ENCODE results near the gene PPIE. TPM values are rescaled to one million over a fixed set of nuclear protein-coding genes. Genes with fewer than 3 reads are reported as not detected.
"Not testable (repeated sequence)": the region's sequence is repeated elsewhere in the genome, so short reads cannot be mapped to it uniquely, and the experiment has no call there.

Gene PPIE
- total RNA-seq, 2 donors from 2014 or later = 22.6 to 23.4 TPM

DNA sequence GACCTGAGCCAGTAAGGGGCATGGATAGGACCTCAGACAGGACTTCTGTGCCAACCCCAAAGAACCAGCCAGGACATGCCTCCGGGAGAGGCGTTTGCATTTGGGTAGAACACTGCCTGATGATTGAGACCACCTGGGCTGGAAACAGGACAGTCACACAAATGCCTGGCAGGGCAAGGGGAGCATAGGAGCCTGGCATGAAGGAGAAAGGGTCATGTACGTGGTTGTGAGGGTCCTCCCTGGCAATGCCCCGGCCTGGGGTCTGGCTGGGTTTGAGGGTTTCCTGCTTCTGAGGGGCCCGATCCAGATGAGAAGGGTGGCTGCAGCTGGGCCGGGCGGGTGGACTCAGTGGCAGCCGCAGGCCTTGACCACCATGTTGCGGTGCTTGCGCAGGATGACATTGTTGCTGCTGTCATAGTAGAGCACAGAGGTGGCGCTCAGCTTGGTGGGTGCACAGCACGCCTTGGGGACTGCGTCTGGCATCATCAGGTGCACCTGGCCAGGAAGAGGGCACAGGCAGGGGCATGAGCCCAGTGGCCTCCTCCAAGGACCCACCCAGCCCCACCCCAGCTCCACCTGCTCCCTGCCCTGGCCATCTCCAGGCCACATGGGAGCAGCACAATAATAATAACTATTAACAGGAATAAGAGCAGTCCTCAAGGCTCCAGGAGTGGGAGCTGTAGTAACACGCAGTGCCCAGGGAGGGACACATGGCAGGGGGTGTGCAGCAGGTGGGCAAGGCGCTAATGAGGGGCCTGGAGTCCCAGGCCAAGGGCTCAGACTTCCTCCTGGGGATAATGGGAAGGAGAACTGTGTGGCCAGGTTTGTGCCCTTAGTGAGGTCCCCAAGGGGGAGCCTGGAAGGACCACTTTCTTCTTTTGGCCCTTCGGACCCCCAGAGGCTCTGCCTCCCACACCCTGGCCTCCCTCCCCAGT lies 21.7 kb downstream of the PPIE start:
- Histone ChIP-seq H3K36me3 (peaks cover 23% of the 10 kb centered on the region), H3K4me1 (no peaks in the 10 kb centered on the region), H3K4me3 (no peak overlapping the region), H3K27ac (no peak overlapping the region), H3K9me3 (no peaks in the 10 kb centered on the region), H3K27me3 (no peaks in the 10 kb centered on the region)
- no peak for DNase-seq (ENCODE audit: low spot score)
- TF ChIP-seq, protein P1, sequence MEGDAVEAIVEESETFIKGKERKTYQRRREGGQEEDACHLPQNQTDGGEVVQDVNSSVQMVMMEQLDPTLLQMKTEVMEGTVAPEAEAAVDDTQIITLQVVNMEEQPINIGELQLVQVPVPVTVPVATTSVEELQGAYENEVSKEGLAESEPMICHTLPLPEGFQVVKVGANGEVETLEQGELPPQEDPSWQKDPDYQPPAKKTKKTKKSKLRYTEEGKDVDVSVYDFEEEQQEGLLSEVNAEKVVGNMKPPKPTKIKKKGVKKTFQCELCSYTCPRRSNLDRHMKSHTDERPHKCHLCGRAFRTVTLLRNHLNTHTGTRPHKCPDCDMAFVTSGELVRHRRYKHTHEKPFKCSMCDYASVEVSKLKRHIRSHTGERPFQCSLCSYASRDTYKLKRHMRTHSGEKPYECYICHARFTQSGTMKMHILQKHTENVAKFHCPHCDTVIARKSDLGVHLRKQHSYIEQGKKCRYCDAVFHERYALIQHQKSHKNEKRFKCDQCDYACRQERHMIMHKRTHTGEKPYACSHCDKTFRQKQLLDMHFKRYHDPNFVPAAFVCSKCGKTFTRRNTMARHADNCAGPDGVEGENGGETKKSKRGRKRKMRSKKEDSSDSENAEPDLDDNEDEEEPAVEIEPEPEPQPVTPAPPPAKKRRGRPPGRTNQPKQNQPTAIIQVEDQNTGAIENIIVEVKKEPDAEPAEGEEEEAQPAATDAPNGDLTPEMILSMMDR (IDR thresholded peaks at IDR 0.05) = no peak

DNA sequence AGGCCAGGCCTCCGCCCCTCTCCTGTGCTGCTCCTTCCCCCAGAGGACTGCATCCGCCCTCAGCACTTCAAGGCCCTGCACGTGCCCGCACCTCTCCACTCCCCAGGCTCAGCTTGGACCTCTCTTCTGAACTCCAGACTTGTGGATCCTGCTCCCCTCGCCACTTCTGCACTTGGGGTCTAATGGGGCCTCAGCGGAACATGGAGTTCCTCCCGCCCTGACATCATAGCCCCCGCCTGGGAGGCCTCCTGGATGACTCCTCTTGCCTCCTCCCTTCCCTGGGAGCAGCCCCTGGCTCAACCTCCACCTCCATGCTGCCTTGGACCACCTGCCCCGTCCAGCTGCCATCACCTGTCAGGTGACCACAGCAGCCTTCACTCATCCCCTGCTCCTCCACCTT lies 22.3 kb downstream of the PPIE start:
- H3K4me3 ChIP-seq = no peak overlapping the region
- no peaks in the 10 kb centered on the region for H3K4me1 ChIP-seq
- H3K36me3 ChIP-seq = peaks cover 16% of the 10 kb centered on the region
- H3K27me3 ChIP-seq = no peaks in the 10 kb centered on the region
- no peaks in the 10 kb centered on the region for H3K9me3 ChIP-seq
- TF ChIP-seq, protein P1 (IDR thresholded peaks at IDR 0.05) = no peak
- no peak overlapping the region for H3K27ac ChIP-seq
- no peak for DNase-seq (ENCODE audit: low spot score)

DNA sequence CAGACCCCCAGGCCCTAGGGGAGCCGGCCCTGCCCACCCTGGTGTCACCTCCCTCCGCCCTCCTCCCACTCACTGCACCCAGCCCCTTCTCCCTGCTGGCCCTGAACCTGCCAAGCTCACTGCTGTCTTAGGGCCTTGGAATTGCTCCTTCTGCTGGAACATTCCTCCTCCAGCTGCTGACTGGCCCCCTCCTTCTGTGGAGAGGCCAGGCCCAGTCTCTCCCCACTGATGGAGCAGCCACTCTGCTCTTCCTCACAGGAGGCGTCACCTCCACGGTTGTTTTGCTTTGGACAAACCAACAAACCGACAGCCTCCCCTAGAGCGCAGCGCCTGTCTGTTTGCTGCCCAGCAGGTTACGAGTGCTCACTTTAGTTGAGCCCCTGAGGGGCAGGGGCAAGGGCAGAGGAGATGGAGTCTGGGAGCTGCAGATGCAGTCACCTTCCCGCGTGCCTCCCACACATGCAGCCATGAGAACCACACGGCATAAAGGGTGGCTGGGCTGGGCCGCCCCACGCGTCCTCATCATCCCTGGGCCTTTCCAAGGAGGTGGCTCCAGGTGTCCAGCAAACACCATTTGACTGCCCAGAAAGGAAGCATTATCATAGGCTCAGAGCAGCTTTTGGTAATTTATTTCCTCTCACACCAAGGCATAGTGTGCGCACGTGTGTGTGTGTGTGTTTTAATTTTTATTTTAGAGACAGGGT lies 23.0 kb downstream of the PPIE start:
- Histone ChIP-seq H3K4me1 (no peaks in the 10 kb centered on the region), H3K36me3 (peaks cover 14% of the 10 kb centered on the region), H3K4me3 (no peak overlapping the region), H3K9me3 (no peaks in the 10 kb centered on the region), H3K27ac (no peak overlapping the region), H3K27me3 (no peaks in the 10 kb centered on the region)
- no peak for DNase-seq (ENCODE audit: low spot score)
- TF ChIP-seq, protein P1 (IDR thresholded peaks at IDR 0.05) = no peak

DNA sequence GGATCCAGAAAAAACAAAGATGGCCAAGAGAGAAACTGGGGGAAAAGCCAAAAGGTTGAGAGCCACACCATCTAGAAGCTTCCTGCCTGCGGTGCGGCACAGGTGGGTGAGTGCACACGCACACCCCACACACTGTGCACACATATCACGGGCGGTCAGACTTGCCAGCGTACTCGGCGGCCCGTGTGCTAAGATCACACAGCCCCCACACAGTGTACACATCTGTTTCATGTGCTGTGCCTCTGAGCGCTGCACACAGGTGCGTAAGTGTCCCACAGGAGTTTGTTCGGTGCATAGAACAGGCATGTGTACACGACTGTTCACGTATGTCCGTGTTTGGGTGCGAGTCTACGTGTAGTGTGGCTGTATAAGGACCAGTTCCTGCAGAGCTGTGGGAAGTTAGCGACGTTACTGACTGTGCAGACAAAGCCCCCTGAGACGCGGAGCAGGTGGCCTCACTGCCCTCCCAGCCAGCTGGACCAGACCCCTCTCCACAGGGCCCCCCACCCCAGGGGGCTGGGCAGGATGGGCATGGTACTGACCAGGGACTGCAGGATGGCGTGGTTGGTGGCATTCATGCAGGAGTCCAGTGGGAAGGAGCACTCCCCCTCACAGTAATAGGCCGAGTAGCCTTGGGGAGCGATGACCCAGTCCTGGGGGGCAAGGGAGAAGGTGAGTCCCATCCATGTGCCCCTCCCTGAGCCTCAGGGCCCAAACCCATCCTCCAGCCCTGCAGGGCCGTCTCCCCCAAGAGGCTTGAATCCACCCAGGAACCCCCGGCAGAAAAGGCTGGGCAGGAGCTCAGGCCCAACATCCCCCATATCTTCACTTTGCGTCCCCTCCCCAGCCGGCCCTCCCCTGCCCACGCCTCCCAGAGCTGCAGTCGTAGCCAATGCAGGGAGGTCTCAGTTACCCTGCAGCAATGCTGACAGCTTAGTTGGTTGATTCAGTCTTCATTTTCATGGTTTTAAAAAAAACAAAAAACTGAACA lies 24.2 kb downstream of the PPIE start:
- TF ChIP-seq, protein P1 (IDR thresholded peaks at IDR 0.05) = no peak
- H3K4me3 ChIP-seq = no peak overlapping the region
- no peaks in the 10 kb centered on the region for H3K4me1 ChIP-seq
- H3K9me3 ChIP-seq = no peaks in the 10 kb centered on the region
- no peak overlapping the region for H3K27ac ChIP-seq
- DNase-seq (ENCODE audit: low spot score) = no peak
- H3K27me3 ChIP-seq = no peaks in the 10 kb centered on the region
- H3K36me3 ChIP-seq = peaks cover 6% of the 10 kb centered on the region

DNA sequence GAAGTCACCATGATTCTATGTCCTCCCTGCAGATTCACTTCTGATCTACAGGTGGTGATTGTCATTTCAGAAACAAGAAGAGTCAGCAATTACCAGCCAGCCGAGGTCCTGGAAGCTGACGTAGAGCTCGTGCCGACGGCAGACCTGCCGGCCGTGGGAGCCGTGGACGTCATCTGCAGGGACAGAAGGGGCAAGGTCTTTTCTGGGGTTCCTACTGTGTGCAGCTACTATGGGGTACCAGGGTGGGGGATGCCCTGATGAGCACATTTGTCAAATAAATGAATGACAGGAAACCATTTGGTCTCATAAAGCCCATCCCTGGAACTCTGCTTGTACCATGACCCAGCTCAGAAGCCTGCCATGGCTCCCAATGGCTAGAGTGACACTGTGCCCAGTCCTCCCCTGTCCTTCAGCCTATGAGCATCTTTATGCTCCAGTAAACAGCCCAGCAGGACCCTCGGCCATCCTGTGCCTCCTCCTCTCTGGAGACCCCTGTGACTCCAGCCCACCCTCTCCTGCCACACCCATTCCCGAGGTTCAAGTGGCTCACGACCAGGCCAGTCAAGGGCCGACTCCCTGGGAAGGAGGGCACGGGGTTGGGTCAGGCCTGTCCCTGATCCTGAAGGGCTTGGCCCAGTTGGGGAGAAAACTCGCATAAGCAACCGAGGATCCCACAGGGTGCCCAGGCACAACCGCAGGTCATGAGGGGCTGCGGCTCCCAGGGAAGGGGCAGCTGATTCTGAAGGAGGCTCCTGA lies 25.1 kb downstream of the PPIE start:
- not testable (repeated sequence) for H3K4me1 ChIP-seq; H3K27ac ChIP-seq; DNase-seq (ENCODE audit: low spot score); H3K4me3 ChIP-seq; H3K36me3 ChIP-seq; H3K27me3 ChIP-seq; H3K9me3 ChIP-seq

DNA sequence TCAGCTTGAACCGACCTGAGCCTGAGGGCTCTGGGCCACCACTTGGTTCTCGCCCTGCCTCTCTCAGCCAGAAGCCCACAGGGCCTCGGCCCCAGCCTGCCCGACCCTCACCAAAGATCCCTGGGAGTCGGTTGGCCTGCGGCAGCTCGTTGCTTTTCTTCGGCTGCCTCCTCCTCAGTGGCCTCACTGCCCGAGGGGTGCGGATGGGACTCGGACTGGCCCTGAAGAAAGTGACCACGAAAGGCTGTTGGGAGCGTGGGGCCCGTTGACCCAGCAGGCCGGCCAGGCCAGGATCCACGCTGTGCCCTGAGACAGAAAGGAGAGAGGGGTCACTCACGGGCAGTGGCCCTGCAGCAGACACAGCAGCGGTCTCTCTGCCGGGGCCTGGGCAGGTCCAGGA lies 25.8 kb downstream of the PPIE start:
- H3K27me3 ChIP-seq; H3K36me3 ChIP-seq; H3K4me1 ChIP-seq; H3K9me3 ChIP-seq; H3K4me3 ChIP-seq; H3K27ac ChIP-seq; DNase-seq (ENCODE audit: low spot score): not testable (repeated sequence)

DNA sequence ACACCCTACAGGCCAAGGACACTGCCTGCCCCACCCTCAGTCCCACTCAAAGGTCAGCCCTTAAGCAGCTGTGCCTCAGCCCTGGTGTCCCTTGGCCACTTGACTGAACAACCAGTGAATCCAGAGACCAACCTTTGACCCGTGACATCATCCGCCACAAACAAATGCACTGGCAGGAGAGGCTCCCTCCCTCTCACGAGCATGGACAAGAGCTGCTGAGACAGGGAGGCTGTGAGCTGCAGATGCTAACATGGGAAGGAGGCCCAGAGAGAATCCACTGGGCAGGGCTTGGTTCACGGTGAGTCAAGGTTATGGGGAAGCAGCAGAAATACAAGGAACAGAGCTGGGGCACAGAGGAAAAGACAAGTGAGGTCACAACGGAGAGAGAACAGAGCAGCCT lies 27.8 kb downstream of the PPIE start:
- DNase-seq (ENCODE audit: low spot score); H3K4me3 ChIP-seq; H3K36me3 ChIP-seq; H3K27ac ChIP-seq; H3K4me1 ChIP-seq; H3K9me3 ChIP-seq; H3K27me3 ChIP-seq: not testable (repeated sequence)

DNA sequence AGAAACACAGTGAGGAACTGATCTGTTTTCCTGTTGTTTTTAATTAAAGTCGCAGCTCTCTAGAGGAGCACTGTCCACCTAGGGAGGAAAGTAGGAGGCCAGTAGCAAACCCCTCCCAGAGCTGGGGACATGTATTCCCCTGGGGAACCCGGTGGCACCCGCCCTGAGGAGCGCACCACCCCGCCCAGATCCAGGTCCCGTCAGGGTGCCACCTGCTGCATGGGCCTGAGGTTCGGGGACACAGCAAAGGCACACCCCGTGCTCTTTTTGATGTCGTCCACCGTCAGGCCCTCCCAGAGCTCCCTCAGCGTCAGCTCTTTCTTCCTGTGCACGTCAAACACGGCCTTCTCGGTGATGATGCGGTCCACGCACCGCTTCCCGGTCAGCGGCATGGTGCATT lies 30.8 kb downstream of the PPIE start:
- not testable (repeated sequence) for H3K4me1 ChIP-seq; DNase-seq (ENCODE audit: low spot score); H3K27ac ChIP-seq; H3K27me3 ChIP-seq; H3K4me3 ChIP-seq; H3K36me3 ChIP-seq; H3K9me3 ChIP-seq
